Ramos (cell line): ENCODE data around the gene BBS9.
"Not testable (repeated sequence)": the region's sequence is repeated elsewhere in the genome, so short reads cannot be mapped to it uniquely, and the experiment has no call there.

Experiments used
- in situ Hi-C: fragments of 300-500 bp; cut with MboI; formaldehyde crosslinking; loops from one replicate; pipeline ENCODE4 v1.14.3; 2022; ENCODE audit warnings: low sequenced_read_pairs; ENCODE audit not compliant: unreplicated experiment

Gene BBS9

DNA sequence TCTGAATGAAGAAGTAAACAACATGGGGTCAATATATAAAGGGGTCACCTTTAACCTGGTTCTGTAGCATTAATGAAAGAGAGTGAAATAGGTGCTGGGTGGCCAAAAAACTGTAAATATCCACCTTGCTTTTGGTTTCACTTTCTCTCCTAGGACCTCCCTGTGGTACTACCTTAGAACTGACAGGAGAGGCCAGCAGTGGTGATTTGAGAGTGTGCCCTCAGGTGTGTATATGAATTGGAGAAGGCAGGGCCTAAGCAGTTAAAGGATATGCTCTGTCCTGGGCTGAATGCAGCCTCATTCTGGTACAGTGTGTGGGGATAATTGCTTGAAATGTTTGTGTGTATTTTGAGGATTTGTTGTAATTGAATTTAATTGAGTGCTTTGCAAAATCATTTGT, 62.0 kb downstream of the BBS9 start:
- in situ Hi-C loops: loop anchor here (25.0 kb wide), 1 partner anchor 721 kb away; the partner anchor contains the start of gene BMPER

DNA sequence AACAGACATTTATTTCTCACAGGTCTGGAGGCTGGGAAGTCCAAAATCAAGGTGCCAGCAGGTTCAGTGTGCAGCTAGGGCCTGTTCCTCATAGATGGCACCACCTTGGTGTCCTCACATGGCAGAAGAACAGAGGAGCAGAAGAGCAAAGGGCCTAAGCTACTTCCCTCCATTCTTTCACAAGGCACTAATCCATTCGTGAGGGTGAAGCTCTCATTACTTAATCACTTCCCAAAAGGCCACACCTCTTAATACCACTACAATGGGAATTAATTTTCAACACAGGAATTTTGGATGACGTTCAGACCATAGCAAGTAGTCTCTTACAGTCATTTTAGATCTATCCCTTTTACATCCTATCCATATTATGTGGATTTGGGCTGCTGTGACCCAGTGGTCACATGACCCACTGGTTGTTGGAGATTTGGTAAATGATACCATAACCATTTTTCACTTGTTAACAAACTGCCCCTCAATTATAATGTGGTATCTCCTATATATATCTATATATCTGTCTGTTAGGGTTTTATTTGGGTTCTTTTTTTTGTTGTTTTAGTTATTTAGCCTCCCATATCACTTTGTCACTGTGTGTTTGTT, 63.4 kb downstream of the BBS9 start:
- in situ Hi-C loops: loop anchor here (25.0 kb wide), 1 partner anchor 720 kb away; the partner anchor contains the start of gene BMPER

DNA sequence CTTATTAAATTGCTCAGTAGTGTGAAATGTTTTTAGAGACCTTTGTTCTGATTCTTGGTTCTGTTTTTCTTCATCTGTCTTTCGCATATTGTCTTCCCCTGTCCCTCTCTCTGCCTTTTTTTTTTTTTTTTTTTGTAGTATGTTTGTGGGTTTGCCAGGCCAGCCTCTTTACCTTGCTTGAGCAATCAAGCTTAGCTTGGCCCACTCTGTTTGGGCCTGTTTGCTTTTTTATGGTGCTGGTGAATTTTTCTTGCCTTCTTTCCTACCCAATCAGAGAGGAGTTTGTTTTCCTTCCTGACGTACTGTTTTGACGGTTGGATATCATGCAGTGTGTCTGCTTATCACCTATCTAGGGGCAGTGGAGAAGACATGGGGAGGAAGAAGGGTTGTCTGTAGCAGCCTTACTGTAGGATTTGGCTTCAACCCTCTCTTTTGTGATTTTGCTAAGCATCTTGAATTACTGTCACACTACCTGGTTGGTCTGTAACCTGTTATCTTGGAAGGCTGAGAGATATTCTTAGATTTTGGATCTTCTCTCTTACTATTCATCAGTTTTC, 64.0 kb downstream of the BBS9 start:
- in situ Hi-C loops: loop anchor here (25.0 kb wide), 1 partner anchor 719 kb away; the partner anchor contains the start of gene BMPER

DNA sequence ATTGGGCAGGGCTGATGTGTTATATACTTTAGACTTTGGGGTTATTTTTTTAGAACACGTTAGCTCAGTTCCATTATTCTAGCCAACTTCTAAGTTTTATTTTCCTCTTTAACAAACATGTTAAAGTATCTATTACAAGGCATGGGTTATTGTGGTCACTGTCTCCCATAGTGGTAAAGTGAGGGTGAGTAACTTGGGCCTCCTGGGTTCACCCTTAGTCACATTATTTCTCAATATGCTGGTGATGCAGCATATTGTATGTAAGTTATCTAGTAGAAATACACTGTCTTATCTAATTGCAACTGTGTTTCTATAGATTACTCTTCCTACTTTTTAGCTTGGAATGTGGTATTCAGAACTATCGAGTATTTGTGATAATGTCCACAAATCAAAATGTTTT, 65.9 kb downstream of the BBS9 start:
- in situ Hi-C loops: loop anchor here (25.0 kb wide), 1 partner anchor 717 kb away; the partner anchor contains the start of gene BMPER

DNA sequence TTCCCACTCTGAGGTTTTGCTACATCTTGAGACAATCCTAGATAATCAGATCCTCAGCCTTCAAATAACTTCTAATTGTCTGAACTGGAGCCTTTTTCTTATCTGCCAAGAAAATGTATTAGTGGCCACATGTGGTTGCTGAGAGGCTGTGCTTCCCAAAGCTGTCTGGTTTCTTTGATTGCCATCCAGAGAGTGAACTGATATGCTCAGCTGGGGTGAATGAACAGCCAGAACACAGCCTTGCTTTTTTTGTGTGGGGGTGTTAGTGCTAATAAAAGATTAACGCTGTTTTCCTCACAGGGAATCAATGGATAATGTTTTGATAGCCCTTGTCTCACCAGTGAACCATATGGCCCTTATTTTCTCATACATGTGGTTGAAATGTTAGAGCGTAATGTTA, 66.9 kb downstream of the BBS9 start:
- in situ Hi-C loops: loop anchor here (25.0 kb wide), 1 partner anchor 716 kb away; the partner anchor contains the start of gene BMPER

DNA sequence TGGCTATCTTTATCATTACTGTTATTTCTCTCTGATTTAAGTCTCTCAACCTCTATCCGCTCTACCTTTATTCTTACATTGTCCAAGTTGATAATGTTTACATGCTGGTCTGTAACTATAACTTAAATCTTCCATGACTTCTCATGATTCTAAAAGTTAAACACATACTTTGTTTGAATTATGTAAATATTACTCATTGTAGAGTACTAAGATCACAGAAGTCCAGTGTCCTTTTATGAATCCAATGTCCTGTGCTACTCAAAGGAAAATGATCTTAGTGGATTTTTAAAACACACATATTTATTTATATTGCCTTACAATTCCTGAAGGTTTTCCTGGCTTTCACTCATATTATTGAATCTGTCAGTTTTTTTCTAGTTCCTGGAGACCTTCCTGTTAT, 70.9 kb downstream of the BBS9 start:
- in situ Hi-C loops: no loop called here

DNA sequence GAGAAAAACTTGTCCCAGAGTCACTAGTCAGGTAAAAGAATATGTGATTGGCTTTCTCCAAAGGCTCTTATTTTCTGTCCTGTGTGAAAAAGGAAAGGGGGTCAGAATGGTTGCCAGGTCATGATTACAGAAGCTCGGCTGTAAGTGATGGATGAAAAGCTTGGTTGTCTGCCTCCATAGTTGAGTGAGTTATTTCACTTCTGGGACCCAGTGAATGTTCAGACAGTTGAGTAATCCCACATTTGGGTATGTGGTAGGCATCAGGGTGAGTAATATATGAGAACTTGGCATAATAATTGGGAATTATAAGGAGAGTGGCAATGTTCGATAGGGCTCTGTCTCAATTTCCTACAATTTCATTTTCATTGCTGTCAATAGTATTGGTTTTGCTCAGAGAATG, 72.5 kb downstream of the BBS9 start:
- in situ Hi-C loops: no loop called here

DNA sequence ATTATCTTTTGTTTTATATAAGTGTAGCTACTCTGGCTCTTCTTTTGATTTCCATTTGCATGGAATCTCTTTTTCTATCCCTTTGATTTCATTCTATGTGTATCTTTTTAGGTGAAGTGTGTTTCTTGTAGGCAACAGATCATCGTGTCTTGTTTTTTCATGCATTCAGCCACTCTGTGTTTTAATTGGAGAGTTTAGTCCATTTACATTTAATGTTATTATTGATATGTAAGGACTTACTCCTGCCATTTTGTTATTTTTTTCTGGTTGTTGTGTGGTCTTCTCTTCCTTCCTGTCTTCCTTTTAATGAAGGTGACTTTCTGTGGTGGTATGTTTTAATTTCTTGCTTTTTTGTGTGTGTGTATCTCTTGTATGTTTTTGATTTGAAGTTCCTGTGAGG, 81.6 kb downstream of the BBS9 start:
- in situ Hi-C loops: no loop called here

DNA sequence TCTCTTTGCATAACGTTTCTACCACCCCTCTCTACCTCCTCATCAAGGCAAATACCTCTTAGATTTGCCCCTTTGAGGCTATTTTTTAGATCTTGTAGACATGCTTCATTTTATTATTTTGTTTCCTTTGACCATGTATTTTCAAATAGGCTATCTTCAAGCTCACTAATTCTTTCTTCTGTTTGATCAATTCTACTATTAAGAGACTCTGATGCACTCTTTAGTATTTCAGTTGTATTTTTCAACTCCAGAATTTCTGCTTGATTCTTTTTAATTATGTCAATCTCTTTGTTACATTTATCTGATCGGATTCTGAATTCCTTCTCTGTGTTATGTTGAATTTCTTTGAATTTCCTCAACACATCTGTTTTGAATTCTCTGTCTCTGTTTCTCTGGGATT, 82.8 kb downstream of the BBS9 start:
- in situ Hi-C loops: no loop called here

DNA sequence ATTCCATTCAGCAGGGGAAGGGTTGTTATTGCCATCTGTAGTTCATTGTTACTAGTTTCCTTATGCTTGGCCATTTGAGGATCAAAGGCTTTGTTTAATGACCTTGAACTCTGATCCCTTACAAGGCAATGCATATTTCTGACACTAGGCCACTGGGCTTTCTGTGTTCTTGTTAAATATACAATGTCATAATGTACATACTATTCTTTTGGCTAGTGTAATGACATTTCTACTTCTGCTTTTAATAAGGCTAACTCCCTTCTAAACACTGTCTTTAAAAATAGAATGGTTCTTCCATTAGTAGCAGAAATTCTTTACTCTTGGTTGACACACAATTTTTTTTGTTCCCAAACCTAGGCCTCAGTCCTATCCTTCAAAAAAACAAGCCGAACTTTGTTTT, 86.6 kb downstream of the BBS9 start:
- in situ Hi-C loops: no loop called here

DNA sequence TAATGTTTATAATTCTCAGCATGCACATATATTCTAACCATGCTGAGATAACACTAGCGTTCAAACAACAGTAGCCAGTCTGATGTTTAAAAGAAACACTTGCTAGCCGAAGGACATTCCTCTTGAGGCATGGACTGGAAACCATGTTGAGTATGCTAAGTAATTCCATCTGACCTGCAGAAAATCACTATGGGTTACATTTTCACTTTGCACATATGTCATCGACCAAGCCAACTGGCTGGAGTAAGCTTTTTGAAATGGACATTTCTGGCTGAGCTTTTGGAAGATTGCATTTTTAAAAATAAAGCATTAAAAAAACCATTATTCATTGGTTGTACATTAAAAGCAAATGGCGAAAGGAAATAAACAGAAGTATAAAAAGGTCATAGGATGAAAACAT, 88.2 kb downstream of the BBS9 start:
- in situ Hi-C loops: no loop called here

DNA sequence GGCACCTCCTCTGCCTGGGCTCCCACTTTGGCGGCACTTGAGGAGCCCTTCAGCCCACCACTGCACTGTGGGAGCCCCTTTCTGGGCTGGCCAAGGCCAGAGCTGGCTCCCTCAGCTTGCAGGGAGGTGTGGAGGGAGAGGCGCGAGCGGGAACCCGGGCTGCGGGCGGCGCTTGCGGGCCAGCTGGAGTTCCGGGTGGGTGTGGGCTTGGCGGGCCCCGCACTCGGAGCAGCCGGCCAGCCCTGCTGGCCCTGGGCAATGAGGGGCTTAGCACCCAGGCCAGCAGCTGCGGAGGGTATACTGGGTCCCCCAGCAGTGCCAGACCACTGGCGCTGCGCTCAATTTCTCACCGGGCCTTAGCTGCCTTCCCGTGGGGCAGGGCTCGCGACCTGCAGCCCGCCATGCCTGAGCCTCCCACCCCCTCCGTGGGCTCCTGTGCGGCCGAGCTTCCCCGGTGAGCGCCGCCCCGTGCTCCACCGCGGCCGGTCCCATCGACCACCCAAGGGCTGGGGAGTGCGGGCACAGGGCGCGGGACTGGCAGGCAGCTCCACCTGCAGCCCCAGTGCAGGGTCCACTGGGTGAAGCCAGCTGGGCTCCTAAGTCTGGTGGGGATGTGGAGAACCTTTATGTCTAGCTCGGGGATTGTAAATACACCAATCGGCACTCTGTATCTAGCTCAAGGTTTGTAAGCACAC, 89.6 kb downstream of the BBS9 start:
- in situ Hi-C loops: not testable (repeated sequence)

DNA sequence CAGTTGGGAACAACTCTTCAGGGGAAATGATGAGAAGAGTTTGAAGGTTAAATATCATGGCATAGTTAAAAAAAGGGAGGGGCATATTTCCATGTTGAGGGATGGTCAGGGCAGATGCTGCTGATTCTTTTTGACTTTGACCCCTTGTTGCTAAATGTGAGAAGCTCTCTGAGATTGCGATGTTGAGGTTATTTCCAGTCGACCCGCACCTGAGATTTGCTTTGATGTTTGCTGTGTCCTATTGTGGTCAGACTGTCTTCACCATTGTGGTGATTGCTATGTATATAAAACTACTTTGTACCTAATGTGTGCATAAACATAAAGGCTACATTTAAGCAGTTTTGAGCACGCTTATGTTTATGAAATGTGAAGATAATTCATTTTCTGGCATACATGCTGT, 90.9 kb downstream of the BBS9 start:
- in situ Hi-C loops: no loop called here

DNA sequence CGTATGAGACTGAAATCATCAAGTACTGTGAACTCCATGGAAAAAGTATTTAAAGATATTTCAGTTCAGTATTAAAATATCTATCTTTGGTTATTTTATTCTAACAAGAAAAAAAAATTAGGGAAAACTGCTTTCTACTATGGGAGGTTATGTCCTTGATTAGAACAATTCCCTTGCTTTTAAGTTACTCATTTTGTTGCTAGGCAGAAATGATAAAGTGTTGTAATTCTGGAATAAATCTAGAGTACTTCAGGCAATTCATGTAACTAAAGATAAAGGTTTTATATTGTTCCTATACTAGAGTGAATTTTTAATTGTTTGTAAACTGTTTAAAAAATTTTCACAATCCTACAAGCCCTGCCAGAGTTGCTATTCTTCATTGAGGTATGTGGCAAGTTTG, 92.0 kb downstream of the BBS9 start:
- in situ Hi-C loops: no loop called here

DNA sequence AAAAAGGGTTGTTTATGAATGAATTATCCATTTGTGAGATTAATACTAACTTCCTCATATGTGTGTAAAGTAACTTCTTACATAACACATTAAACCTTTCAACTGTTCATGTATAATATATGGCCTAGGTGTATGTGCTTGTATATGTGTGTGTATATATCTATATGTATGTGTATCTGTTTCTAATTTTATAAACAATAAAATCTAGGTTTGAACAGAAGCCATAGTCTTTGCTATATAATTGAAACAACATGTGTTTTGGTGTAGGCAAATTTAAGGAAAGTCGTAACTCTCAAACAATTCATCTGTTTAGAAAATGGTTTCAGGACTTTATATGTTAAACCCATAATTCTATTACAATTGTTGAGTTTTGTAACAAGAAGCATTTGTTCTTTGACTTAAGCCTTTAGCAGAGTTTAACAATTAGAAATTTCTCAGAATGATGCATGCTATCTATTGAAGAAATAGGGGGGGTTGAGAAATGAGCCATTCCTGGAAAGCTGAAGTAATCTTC, 103.3 kb downstream of the BBS9 start:
- in situ Hi-C loops: no loop called here

DNA sequence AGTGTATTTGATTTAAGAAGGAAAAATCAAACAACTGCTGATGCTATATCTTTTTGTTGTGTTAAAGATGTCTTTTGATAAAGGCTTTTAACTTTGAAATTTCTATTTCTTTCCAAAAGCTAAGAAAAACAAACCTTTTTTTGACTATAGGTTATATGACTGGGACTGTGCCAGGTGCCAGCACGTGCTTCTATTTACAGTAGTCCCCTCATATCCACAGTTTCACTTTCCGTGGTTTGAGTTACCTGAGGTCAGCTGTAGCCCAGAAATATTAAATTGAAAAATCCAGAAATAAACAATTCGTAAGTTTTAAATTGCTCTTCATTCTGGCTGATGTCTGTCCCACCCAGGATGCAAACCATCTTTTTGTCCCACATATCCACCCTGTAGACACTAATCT, 104.3 kb downstream of the BBS9 start:
- in situ Hi-C loops: no loop called here

DNA sequence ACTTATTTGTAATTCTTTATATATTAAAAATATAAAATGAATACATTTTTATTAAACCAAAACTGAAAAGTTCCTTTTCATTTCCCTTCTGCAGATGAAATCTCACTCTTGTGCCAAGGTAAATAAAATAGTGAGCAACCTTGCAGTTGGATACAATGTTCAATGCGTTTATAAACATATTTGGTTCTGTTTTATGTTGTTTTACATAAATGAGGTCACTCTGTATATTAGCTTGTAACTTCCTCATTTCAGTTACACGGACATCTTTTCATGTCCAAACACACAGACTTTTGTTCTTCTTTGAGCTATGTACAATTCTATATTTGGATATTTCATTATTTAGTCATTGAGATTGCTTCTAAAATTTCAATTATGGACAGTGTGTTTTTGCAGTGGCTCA, 107.7 kb downstream of the BBS9 start:
- in situ Hi-C loops: no loop called here

DNA sequence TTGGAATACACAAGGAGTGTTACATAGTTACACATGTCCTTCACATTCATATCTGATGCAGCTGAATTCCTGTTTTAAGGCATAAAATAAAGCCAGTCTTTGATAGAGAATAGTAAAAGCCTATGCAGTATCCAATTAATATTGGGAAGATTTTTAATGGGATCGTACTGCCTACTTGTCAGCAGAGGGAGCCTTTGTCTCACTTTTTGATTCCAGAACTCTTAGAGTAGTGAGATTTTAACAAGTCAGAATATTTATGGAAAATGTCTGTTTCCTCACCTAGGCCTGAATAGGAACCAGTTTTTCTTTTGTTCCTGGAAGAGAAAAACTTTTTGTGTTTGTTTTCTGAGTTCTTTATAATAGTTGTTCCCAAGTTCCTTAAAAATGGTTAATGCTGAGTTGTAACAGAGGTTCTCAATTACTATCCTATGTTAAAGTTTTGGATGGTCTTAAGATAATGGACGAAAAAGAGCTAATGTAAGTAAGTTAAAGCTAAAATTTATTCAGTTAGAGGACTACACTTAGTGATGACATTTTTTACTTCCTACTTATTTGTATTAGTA, 114.0 kb downstream of the BBS9 start:
- in situ Hi-C loops: no loop called here

DNA sequence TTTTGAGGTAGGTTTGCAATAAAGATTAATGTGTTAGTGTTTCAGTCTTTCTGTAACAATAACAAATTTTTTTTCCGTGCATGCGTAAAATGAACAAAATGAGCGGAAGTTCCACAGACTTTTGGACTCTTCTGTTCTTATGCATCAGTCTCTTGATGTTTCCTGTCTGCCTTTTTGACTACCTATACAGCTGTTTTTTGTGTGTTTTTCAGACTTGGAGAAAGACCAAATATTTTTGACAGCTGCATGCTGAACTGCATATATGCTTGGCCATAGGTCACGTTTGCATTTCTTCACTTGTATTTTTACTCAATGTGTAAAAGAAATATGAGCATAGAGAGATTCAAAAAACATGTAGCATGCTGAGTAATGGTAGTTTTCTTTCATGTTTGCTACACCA, 119.3 kb downstream of the BBS9 start:
- in situ Hi-C loops: no loop called here

DNA sequence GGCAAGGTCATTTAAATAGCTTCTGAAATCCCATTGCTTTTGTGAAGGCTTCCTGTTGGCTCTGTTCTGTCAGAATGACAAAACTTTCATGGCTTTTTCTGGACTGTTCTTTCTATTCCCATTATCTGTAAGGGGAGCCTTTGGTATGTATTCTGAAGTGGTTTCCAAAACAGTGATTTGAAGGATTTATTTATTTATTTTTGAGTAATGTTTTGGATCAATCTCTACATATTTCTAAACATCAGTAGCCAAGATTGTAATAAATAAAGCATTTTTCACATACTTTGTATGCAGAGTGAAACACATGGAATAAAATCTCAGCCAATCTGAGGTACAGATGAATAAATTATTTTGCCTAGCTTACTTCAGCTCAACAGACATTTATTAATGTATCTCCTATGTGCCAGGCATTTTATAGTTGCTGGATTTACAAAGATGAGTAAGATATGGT, 121.1 kb downstream of the BBS9 start:
- in situ Hi-C loops: no loop called here

DNA sequence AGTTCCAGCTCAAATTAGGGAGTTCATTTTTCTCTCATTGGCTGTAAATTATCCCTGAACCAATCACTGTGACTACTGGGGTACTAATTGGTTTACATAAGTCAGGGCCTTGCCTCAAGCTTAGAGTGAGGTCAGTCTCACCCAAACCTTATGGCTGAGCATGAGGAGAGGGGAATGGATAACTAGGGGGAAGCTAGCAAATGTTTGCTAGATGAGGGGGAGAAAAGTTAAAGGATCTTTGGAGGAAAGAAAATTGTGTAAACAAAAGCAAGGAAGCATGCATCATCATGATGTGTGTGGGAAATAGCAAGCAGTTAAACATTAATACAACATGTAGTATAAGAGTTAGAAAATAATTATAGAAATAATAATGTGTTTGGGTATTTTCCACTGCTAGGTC, 121.9 kb downstream of the BBS9 start:
- in situ Hi-C loops: no loop called here
